Measurements from ENCODE around the gene IER2.
A peak's percentile ranks its signal among the peaks of the same experiment; 100 is the strongest.

Gene IER2

DNA sequence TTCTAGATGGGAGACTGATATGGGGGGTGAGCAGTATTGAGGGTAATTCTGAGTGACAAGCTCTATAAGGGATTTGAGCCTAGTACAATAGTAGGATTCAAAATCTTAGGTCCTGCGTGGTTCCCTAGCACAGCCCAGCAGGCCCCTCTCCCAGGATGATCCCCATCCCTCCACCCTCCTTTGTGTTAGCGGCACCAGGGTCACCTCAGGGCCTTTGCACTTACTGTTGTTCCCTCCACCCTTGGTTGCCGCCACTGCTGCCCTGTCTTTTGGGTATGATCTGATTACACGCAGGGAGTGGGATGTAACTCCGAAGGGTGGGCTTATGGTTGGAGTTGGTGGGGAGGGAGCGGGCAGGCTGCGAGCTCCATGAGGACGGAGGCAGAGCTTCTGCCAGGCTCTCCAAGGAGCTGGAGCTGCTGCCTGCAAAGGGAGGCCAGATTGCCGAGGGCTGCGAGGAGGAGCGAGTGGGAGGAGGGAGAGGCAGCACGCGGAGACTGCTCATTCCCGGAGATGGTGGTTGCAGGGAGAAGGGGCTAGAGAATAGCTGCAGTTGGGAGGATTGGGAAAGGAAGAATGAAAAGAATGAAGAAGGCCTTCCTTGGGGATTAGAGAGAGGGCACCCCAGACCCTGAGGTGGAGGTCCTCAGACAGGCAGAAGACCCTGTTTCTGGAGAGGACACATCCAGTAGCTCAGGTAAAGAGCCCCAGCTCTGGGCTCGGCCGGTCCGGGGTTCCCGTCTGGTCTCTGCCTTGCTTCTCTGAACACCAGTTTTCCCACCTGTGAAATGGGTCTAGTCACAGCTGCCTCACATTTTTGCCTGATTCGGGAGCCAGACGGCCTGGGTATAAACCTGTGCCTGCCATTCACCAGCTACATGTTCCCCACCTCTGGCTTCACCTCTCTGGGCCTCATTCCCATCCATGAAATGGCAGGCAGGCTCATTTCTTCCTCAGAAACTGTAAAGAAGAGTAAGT, 26.9 kb upstream of the IER2 start:
- H3K4me3 Mint-ChIP-seq, result no peak overlapping the region
- peaks cover 58% of the 10 kb centered on the region for H3K4me1 Mint-ChIP-seq (ENCODE audit: low read depth)
- H3K36me3 Mint-ChIP-seq (ENCODE audit: low read depth), result peaks cover 65% of the 10 kb centered on the region
- intact Hi-C loops (cut with micrococcal nuclease), result no loop called here
- H3K27ac Mint-ChIP-seq, result peak overlapping the region; percentile 21
- no peaks in the 10 kb centered on the region for H3K27me3 Mint-ChIP-seq
- H3K9me3 Mint-ChIP-seq, result no peaks in the 10 kb centered on the region

DNA sequence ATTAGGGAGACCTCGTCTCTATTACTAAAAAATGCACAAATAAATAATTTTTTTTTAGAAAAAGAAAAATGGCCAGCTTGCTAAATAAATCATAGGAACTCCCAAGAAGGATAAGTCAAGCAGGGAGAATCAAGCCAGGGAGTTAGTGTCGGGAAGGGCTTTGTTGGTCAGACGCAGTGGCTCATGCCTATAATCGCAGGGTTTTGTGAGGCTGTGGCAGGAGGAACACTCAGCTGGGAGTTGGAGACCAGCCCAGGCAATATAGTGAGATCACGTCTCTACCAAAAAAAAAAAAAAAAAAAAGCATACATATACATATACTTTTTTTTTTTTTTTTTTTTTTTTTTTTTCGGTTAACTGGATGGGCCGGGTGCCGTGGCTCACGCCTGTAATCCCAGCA, 23.2 kb upstream of the IER2 start:
- no peak overlapping the region for H3K27ac Mint-ChIP-seq
- peaks cover 65% of the 10 kb centered on the region for H3K36me3 Mint-ChIP-seq (ENCODE audit: low read depth)
- H3K27me3 Mint-ChIP-seq, result no peaks in the 10 kb centered on the region
- peaks cover 47% of the 10 kb centered on the region for H3K4me1 Mint-ChIP-seq (ENCODE audit: low read depth)
- no peaks in the 10 kb centered on the region for H3K9me3 Mint-ChIP-seq
- intact Hi-C loops (cut with micrococcal nuclease), result no loop called here
- no peak overlapping the region for H3K4me3 Mint-ChIP-seq

DNA sequence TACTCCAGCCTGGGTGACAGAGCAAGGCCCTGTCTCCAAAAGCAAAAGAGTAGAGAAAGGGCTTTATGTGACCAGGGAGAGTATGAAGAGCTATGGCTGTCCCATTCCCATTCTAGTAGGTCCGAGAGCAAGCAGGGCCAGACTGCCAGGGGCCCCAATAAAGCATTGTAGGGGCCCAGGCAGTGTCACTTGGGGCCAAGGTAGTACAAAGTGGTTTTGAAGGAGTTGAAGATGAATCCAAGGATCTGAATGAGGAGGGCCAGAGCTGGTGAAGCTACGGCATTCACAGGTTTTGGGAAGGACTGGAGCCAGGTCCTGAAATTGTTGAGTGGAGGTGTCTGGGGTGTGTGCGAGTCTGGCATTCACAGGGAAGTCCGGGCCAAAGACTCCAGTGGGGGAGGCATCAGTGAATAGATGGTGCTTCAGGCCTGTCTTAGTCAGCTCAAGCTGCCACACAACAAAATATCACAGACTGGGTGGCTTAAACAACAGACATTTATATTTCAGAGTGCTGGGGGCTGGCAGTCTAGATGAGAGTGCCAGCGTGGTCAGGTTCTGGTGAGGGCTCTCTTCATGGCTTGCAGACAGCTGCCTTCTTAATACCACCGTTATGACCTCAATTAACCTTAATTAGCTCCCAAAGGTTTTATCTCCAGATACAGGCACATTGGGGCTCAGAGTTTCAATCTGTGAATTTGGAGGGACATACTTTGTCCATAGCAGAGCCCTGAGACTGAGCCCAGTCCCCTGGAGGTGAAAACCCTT, 22.2 kb upstream of the IER2 start:
- Mint-ChIP-seq H3K9me3 (no peaks in the 10 kb centered on the region), H3K27ac (no peak overlapping the region), H3K36me3 (ENCODE audit: low read depth) (peaks cover 62% of the 10 kb centered on the region), H3K4me3 (no peak overlapping the region), H3K4me1 (ENCODE audit: low read depth) (peaks cover 44% of the 10 kb centered on the region), H3K27me3 (no peaks in the 10 kb centered on the region)
- intact Hi-C loops (cut with micrococcal nuclease), result no loop called here

DNA sequence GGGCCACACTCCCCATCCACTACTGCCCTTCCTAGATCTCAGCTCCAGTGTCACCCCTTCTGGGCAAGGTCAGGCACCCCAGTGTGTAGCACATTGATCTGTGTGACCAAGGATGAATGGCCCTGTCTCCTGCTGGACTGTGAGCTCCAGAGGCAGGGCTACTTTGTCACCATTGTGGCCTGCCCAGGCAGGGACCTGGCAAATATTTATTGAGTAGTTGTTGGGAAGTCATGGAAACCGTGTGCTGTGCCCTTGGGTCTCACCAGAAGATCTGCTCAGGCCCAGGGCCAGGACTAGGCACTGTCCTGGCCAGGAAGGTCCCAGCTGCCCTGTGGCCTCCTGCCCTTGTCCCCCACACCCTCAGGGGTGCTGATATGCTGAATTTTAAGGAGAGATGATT, 21.6 kb upstream of the IER2 start:
- Mint-ChIP-seq H3K4me1 (ENCODE audit: low read depth) (peaks cover 44% of the 10 kb centered on the region), H3K36me3 (ENCODE audit: low read depth) (peaks cover 62% of the 10 kb centered on the region), H3K27ac (no peak overlapping the region), H3K4me3 (no peak overlapping the region), H3K9me3 (no peaks in the 10 kb centered on the region), H3K27me3 (no peaks in the 10 kb centered on the region)
- intact Hi-C loops (cut with micrococcal nuclease), result no loop called here

DNA sequence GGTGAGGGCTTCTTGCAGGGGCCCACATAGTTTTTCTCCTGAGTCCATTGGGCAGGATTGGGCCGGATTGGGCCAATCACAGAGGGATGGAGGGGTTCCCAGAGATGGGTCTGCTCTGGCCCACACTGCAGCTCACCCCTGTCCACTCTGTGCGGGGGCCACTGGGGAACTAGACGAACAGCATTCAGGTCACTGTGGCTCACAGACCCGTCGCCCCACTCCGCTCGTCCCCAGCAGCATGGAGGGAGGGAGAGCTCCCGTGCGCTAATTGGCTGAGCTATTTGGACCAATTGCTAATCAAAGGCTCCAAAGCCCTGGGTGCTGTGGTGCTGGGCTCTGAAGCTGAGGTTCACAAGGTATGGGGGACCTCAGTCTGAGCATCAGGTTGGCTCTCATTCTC, 20.8 kb upstream of the IER2 start:
- H3K27ac Mint-ChIP-seq, result no peak overlapping the region
- intact Hi-C loops (cut with micrococcal nuclease), result no loop called here
- peaks cover 40% of the 10 kb centered on the region for H3K4me1 Mint-ChIP-seq (ENCODE audit: low read depth)
- no peaks in the 10 kb centered on the region for H3K27me3 Mint-ChIP-seq
- H3K36me3 Mint-ChIP-seq (ENCODE audit: low read depth), result peaks cover 61% of the 10 kb centered on the region
- H3K4me3 Mint-ChIP-seq, result no peak overlapping the region
- H3K9me3 Mint-ChIP-seq, result no peaks in the 10 kb centered on the region

DNA sequence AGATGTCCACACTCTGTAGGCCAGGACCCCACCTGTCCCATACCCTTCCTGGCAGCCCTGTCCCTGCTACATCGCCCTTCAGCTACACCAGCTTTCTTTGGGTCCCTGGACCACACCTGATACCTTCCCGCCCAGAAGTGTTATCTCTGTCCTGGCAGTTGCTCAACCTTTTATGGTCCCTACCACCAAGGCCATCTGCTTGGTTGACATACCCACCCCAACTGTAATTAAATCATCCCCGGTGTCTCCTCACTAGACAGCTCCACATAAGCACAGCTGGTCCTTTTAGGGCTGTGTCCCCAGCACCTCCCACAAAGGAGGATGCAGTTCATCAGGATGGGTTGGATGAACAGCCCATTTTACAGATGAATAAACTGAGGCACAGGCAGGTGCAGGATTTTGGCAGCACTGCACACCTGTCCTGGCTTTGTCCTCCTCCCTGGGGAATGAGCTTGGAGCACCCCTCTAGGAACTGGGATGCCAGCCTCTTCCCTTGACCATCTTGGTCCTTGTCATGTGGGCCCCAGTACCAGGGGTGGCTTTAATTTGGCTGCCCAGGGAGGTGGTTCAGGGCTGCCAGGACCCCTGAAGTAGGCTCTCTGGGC, 19.2 kb upstream of the IER2 start:
- no peaks in the 10 kb centered on the region for H3K27me3 Mint-ChIP-seq
- no peak overlapping the region for H3K4me3 Mint-ChIP-seq
- intact Hi-C loops (cut with micrococcal nuclease), result no loop called here
- peaks cover 40% of the 10 kb centered on the region for H3K4me1 Mint-ChIP-seq (ENCODE audit: low read depth)
- no peaks in the 10 kb centered on the region for H3K9me3 Mint-ChIP-seq
- peak overlapping the region; percentile 25 for H3K27ac Mint-ChIP-seq
- peaks cover 61% of the 10 kb centered on the region for H3K36me3 Mint-ChIP-seq (ENCODE audit: low read depth)

DNA sequence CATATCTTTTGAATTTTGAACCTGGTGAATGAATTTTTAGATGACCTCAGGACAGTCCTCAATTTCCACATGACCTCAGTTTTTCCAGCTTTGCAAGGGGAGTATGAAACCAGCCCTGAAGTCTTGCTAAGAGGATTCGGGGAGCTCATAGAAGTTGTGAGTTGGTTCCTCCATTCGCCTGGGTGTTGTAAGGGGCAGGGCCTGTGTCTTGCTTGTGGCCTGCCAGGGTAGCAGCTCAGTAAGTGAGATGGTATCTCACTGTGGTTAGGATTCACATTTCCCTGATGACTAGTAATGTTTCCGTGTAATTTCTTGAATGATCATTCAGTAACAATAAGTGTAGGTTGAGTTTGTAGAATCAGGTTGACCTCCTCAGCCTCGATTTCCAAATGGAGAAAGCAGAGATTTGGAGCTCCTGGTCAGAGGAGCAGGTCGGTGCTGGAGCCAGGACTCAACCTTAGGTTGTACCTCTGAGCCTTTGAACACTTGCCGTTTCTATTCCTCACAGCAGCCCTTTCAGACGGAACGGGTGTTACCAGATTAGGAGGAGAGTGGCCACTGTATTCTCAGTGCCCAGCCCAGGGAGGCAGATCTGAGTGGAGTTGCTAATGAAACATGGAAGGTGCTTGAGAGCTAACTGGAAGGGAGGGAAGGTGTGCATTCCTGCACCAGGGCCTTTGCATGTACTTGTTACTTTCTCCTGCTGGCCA, 17.6 kb upstream of the IER2 start:
- no peaks in the 10 kb centered on the region for H3K27me3 Mint-ChIP-seq
- H3K9me3 Mint-ChIP-seq, result no peaks in the 10 kb centered on the region
- intact Hi-C loops (cut with micrococcal nuclease), result no loop called here
- H3K36me3 Mint-ChIP-seq (ENCODE audit: low read depth), result peaks cover 67% of the 10 kb centered on the region
- peaks cover 39% of the 10 kb centered on the region for H3K4me1 Mint-ChIP-seq (ENCODE audit: low read depth)
- no peak overlapping the region for H3K4me3 Mint-ChIP-seq
- no peak overlapping the region for H3K27ac Mint-ChIP-seq

DNA sequence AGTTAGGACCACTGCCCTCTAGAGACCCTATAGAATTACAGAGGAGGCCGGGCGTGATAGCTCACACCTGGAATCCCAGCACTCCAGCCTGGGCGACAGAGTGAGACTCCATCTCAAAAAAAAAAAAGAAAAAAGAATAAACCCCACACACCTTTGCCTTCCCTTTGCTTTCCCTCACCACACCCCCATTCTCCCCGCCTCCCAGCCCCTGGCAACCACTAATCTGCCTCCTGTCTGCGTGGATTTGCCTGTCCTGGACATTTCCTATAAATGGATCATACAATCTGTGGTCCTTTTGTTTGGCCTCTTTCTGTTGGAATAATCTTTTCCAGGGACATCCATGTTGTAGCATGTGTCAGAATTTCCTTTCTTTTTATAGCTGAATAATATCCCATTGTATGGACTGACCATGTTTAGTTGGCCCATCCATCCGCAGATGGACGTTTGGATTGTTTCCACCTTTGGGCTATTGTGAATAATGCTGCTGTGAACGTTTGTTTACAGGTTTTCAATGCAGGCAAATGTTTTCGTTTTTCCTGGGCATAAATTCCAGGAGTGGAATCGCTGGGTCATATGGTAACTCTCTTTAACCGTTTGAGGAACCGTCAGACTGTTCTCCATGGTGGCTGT, 16.9 kb upstream of the IER2 start:
- intact Hi-C loops (cut with micrococcal nuclease), result no loop called here

DNA sequence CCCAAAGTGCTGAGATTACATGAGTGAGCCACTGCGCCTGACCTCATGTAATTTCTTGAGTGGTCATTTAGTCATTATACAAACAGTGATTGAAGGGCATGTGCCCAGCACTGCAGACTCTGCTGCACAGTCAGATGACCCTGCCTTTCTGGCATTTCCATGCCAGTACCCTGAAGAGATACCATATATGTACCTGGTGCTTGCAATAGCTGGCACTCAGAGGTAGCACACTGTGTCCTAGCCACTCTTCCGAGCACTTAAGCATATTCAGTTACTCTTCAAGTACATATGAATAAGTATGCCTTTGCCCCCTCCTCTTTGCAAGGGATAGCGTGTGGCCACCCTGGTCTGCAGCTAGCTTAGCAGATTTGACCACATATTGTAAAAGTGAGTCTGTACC, 15.6 kb upstream of the IER2 start:
- Mint-ChIP-seq H3K36me3 (ENCODE audit: low read depth) (peaks cover 83% of the 10 kb centered on the region), H3K27me3 (no peaks in the 10 kb centered on the region), H3K9me3 (no peaks in the 10 kb centered on the region), H3K4me3 (no peak overlapping the region), H3K4me1 (ENCODE audit: low read depth) (peaks cover 34% of the 10 kb centered on the region), H3K27ac (no peak overlapping the region)
- intact Hi-C loops (cut with micrococcal nuclease), result no loop called here

More for the DNA sequence above, 16.9 kb upstream of the IER2 start:
- H3K4me1 Mint-ChIP-seq (ENCODE audit: low read depth), result peaks cover 33% of the 10 kb centered on the region
- H3K4me3 Mint-ChIP-seq, result no peak overlapping the region
- H3K9me3 Mint-ChIP-seq, result no peaks in the 10 kb centered on the region
- H3K27me3 Mint-ChIP-seq, result no peaks in the 10 kb centered on the region
- no peak overlapping the region for H3K27ac Mint-ChIP-seq
- H3K36me3 Mint-ChIP-seq (ENCODE audit: low read depth), result peaks cover 74% of the 10 kb centered on the region

DNA sequence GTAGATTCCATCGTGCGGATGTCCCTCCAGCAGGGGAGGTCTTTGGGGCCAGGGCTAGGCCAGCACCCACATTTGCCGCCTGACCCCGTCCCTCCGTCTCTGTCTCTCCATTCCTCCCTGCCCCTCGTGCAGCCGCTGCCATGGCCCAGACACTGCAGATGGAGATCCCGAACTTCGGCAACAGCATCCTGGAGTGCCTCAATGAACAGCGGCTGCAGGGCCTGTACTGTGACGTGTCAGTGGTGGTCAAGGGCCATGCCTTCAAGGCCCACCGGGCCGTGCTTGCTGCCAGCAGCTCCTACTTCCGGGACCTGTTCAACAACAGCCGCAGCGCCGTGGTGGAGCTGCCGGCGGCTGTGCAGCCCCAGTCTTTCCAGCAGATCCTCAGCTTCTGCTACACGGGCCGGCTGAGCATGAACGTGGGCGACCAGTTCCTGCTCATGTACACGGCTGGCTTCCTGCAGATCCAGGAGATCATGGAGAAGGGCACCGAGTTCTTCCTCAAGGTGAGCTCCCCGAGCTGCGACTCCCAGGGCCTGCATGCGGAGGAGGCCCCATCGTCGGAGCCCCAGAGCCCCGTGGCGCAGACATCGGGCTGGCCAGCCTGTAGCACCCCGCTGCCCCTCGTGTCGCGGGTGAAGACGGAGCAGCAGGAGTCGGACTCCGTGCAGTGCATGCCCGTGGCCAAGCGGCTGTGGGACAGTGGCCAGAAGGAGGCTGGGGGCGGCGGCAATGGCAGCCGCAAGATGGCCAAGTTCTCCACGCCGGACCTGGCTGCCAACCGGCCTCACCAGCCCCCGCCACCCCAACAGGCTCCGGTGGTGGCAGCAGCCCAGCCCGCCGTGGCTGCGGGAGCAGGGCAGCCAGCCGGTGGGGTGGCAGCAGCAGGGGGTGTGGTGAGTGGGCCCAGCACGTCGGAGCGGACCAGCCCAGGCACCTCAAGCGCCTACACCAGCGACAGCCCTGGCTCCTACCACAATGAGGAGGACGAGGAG, 14.8 kb upstream of the IER2 start:
- Mint-ChIP-seq H3K27me3 (no peaks in the 10 kb centered on the region), H3K27ac (no peak overlapping the region), H3K36me3 (ENCODE audit: low read depth) (peaks cover 88% of the 10 kb centered on the region), H3K4me3 (no peak overlapping the region), H3K4me1 (ENCODE audit: low read depth) (peaks cover 39% of the 10 kb centered on the region), H3K9me3 (no peaks in the 10 kb centered on the region)
- intact Hi-C loops (cut with micrococcal nuclease), result no loop called here

DNA sequence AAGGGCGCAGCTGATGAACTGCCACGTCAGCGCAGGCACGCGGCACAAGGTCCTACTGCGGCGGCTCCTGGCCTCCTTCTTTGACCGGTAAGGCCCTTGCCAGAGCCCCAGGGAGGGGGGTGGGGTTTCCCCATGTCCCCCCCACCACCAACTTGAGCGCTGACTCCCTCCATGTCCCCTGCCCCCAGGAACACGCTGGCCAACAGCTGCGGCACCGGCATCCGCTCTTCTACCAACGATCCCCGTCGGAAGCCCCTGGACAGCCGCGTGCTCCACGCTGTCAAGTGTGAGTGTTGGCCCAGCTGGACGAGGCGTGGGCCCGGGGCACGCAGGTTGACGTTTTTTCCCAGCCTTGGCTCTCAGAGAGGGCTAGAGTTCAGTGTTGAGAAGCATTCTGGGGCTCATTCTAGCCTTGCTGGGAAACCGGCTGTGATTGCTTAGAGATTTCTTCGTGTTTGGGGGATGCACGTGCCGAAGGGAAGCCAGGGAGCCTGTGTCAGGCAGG, 12.9 kb upstream of the IER2 start:
- no peak overlapping the region for H3K4me3 Mint-ChIP-seq
- H3K27ac Mint-ChIP-seq, result no peak overlapping the region

DNA sequence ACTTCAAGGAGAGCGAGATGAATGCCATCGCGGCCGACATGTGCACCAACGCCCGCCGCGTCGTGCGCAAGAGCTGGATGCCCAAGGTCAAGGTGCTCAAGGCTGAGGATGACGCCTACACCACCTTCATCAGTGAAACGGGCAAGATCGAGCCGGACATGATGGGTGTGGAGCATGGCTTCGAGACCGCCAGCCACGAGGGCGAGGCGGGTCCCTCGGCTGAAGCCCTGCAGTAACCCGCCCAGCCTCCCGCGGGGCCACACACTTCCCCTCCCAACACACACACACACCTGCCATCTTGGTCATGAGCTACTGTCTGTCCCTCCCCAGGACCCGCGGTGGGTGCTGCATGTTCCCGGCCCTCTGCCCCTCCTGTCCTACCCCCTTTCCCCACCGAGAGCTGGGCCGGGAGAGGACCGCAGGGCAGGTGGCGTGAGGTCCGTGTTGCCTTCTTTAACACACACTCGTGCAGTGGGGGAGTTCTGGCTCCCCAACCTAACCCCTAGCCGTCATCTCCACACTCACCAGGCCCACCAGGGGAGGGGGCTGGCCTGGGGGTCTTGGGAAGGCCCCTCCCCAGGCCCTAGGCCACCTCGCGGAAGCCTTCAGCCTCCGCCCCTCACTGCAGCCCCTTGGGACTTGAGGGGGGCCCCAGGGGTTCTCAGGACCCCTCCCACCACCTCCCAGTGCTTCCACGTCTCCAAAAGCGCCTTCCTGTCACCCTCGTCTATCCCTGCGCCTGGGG, 11.9 kb upstream of the IER2 start:
- Mint-ChIP-seq H3K36me3 (ENCODE audit: low read depth) (peaks cover 89% of the 10 kb centered on the region), H3K4me1 (ENCODE audit: low read depth) (peaks cover 16% of the 10 kb centered on the region), H3K27me3 (no peaks in the 10 kb centered on the region), H3K4me3 (no peak overlapping the region), H3K27ac (no peak overlapping the region), H3K9me3 (no peaks in the 10 kb centered on the region)
- intact Hi-C loops (cut with micrococcal nuclease), result no loop called here

More for the DNA sequence above, 12.9 kb upstream of the IER2 start:
- Mint-ChIP-seq H3K36me3 (ENCODE audit: low read depth) (peaks cover 94% of the 10 kb centered on the region), H3K27me3 (no peaks in the 10 kb centered on the region), H3K9me3 (no peaks in the 10 kb centered on the region), H3K4me1 (ENCODE audit: low read depth) (peaks cover 26% of the 10 kb centered on the region)
- intact Hi-C loops (cut with micrococcal nuclease), result no loop called here
